ENCODE results near the gene SFT2D1.
"Not testable (repeated sequence)": the region's sequence is repeated elsewhere in the genome, so short reads cannot be mapped to it uniquely, and the experiment has no call there.

SFT2D1 gene

DNA sequence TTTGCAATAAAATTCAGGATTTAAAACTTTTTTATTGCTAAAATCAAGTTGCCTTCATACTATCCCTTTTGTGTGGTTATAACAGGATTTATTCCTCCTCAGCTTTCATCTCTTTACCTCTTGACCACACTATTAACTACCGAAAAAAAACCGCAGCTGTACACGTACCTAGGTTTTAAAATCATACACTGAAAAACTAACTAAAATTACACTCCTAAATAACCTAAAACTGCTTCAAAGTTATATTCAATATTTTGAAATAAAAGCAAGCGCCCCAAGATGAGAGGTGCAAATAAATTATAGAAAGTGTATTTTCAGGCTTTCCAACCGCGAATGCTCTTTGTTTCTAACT, 39.0 kb upstream of the SFT2D1 start:
- no peak for FAIRE-seq
- TF ChIP-seq POLR2A (IDR thresholded peaks at IDR 0.05; ENCODE audit: low read depth, low read length) = no peak
- no peak for TF ChIP-seq TAF1 (IDR thresholded peaks at IDR 0.05; ENCODE audit: borderline replicate concordance, low read depth, low read length)
- no peak for TF ChIP-seq POLR2AphosphoS5 (IDR thresholded peaks at IDR 0.05; ENCODE audit: low read depth, low read length)
- no peak for DNase-seq (ENCODE audit: insufficient read length)

DNA sequence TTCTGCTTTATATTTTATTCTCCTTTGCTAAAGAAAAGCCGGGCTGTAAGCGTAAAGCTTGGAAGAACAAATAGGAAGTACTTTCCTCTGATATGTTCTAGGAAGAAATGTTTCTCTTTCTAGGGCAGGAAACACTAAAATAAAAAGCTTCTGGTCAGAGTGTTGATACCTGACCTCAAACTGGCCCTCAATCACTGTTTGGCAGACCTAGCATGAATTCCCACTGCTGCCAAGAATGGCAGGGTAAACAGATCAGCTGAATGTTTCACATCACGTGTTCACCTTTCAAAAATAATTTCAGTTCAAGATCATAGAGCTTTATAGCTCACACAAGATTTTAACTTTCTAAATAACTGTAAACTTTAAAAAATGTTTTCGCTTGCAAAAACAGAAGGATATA, 37.5 kb upstream of the SFT2D1 start:
- no peak for DNase-seq (ENCODE audit: insufficient read length)
- TF ChIP-seq POLR2A (IDR thresholded peaks at IDR 0.05; ENCODE audit: low read depth, low read length) (no peak), POLR2AphosphoS5 (IDR thresholded peaks at IDR 0.05; ENCODE audit: low read depth, low read length) (no peak), TAF1 (IDR thresholded peaks at IDR 0.05; ENCODE audit: borderline replicate concordance, low read depth, low read length) (no peak)

DNA sequence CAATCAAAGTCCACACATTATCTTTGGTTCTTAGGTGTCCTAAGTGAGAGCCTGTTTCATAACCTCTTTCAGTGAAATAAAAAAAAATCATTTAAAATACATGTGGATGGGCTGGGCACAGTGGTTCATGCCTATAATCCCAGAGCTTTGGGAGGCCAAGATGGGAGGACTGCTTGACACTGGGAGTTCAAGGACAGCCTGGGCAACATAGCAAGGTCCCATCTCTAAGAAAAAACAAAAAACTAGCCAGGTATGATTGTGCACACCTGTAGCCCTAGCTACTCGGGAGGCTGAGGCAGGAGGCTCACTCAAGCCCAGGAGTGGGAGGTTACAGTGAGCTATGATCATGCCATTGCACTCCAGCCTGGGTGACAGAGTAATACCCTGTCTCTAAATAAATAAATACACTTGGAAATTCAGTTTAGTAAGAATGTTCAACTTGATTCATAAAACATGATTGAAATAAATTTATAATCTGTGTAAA, 36.8 kb upstream of the SFT2D1 start:
- TF ChIP-seq POLR2A (IDR thresholded peaks at IDR 0.05; ENCODE audit: low read depth, low read length) = no peak
- TF ChIP-seq TAF1 (IDR thresholded peaks at IDR 0.05; ENCODE audit: borderline replicate concordance, low read depth, low read length) = no peak
- TF ChIP-seq POLR2AphosphoS5 (IDR thresholded peaks at IDR 0.05; ENCODE audit: low read depth, low read length) = no peak
- DNase-seq (ENCODE audit: insufficient read length) (no peak), FAIRE-seq (no peak)

More for the DNA sequence above, 37.5 kb upstream of the SFT2D1 start:
- FAIRE-seq = peak; percentile 46

DNA sequence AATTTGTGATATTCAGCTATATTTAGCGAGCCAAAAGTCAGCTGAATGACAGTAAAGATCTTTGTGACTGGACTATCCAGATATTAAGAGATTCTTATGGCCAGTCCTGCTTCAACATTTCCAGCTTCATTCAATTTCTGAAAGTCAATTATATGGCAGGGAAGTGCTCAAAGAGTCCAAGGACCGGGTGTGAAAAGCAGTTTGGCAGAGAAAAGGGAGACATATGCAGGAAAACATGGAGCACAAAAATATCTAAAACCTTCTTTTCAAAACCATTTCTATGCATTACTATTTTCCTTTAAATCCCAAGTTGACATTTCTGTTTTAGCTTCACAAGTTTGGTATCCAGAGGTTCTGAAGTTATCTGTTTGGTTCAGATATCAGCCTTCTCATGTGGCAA, 35.4 kb upstream of the SFT2D1 start:
- FAIRE-seq (no peak), DNase-seq (ENCODE audit: insufficient read length) (no peak)
- TF ChIP-seq TAF1 (IDR thresholded peaks at IDR 0.05; ENCODE audit: borderline replicate concordance, low read depth, low read length) (no peak), POLR2AphosphoS5 (IDR thresholded peaks at IDR 0.05; ENCODE audit: low read depth, low read length) (no peak), POLR2A (IDR thresholded peaks at IDR 0.05; ENCODE audit: low read depth, low read length) (no peak)

DNA sequence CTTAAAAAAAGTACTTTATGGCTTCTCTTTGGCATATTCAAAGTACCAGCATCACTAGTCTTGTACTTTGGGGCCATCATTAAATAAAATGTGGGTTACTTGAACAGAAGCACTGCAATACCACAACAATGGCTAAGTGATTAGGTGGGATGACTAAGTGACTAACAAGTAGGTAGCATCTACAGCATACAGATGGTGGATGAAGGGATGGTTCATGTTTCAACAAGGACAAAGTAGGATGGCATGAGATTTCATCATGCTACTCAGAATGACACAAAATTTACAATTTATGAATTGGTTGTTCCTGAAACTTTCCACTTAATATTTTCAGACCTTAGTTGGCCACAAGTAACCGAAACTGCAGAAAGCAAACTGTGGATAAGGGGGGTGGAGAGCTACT, 32.7 kb upstream of the SFT2D1 start:
- DNase-seq (ENCODE audit: insufficient read length) (no peak), FAIRE-seq (peak; percentile 57)
- TF ChIP-seq POLR2A (IDR thresholded peaks at IDR 0.05; ENCODE audit: low read depth, low read length) = no peak
- no peak for TF ChIP-seq TAF1 (IDR thresholded peaks at IDR 0.05; ENCODE audit: borderline replicate concordance, low read depth, low read length)
- no peak for TF ChIP-seq POLR2AphosphoS5 (IDR thresholded peaks at IDR 0.05; ENCODE audit: low read depth, low read length)

DNA sequence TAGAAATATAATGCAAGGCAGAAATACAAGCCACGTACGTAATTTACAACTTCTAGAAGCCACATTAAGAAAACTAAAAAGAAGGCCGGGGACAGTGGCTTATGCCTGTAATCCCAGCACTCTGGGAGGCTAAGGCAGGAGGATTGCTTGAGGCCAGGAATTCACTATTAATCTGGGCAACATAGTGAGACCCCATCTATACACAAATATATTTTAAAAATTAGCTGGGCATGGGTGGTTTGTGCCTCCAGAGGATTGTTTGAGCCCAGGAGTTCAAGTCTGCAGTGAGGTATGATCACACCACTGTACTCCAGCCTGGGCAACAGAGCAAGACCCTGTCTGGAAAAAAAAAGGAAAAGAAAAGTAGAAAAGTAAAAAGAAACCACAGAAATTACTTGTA, 28.1 kb upstream of the SFT2D1 start:
- TF ChIP-seq POLR2AphosphoS5 (IDR thresholded peaks at IDR 0.05; ENCODE audit: low read depth, low read length) = no peak
- no peak for TF ChIP-seq TAF1 (IDR thresholded peaks at IDR 0.05; ENCODE audit: borderline replicate concordance, low read depth, low read length)
- TF ChIP-seq POLR2A (IDR thresholded peaks at IDR 0.05; ENCODE audit: low read depth, low read length) = no peak
- no peak for FAIRE-seq
- DNase-seq (ENCODE audit: insufficient read length) = no peak

DNA sequence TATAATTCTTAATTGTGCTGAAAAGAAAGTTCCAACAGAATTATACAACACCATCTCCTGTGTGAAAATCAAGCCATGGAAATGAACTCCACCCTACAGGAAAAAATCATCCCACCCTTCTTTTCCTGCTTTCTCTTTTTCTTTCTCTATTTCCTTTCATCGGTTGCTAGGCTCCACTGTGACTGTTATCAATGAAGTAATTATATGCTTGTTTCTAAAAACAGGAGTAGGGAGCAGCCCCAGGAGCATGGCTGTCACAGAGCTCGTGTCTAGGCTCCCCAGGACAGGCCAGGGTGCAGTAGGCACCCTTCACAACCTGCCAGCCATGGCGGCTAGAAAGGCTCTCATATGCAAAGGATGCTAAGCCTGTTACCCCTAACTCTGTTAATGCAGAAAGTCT, 27.4 kb upstream of the SFT2D1 start:
- no peak for FAIRE-seq
- TF ChIP-seq POLR2AphosphoS5 (IDR thresholded peaks at IDR 0.05; ENCODE audit: low read depth, low read length) = no peak
- TF ChIP-seq POLR2A (IDR thresholded peaks at IDR 0.05; ENCODE audit: low read depth, low read length) = no peak
- no peak for TF ChIP-seq TAF1 (IDR thresholded peaks at IDR 0.05; ENCODE audit: borderline replicate concordance, low read depth, low read length)
- no peak for DNase-seq (ENCODE audit: insufficient read length)

DNA sequence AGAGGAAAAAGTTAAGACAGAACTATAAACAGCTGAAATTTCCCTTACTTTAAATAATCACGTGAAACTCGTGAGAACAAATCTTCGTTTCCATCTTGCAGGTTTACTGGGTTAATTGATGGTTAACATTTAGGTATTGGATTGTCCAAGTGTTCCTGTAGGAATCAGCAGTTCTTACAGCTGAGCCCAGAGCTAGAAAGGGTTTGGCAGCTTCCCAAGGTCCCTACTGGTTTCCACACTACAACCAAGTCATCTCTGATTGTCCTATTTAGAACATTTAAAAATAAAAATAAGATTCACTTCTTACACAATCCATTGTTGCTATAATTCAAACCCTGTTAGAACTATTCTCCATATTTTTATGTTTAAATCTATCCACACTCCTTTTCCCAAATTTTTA, 24.6 kb upstream of the SFT2D1 start:
- no peak for FAIRE-seq
- TF ChIP-seq POLR2AphosphoS5 (IDR thresholded peaks at IDR 0.05; ENCODE audit: low read depth, low read length) = no peak
- no peak for TF ChIP-seq TAF1 (IDR thresholded peaks at IDR 0.05; ENCODE audit: borderline replicate concordance, low read depth, low read length)
- TF ChIP-seq POLR2A (IDR thresholded peaks at IDR 0.05; ENCODE audit: low read depth, low read length) = no peak

DNA sequence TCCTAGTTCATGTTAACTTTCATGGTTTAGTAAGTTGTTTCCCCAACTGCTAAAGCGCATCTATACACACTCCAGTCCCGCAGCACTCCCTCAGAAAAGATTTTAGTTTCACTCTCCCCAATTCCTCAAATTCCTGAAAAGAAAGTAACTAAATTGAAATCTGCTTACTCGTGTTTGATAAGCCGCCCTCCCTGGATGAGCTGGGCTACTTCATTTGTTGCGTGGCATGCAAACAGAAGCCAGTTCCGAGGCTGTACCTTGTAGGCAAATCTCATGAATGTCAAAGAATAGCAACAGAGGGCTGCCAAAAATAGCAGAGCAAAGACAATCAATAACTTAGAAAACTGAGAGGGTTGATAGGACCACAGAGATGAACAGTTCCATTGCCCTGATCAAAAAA, 23.5 kb upstream of the SFT2D1 start:
- no peak for TF ChIP-seq POLR2AphosphoS5 (IDR thresholded peaks at IDR 0.05; ENCODE audit: low read depth, low read length)
- no peak for TF ChIP-seq POLR2A (IDR thresholded peaks at IDR 0.05; ENCODE audit: low read depth, low read length)
- no peak for TF ChIP-seq TAF1 (IDR thresholded peaks at IDR 0.05; ENCODE audit: borderline replicate concordance, low read depth, low read length)
- no peak for DNase-seq (ENCODE audit: insufficient read length)
- no peak for FAIRE-seq

More for the DNA sequence above, 24.6 kb upstream of the SFT2D1 start:
- no peak for DNase-seq (ENCODE audit: insufficient read length)

- FAIRE-seq (no peak), DNase-seq (ENCODE audit: insufficient read length) (no peak)
- TF ChIP-seq POLR2AphosphoS5 (IDR thresholded peaks at IDR 0.05; ENCODE audit: low read depth, low read length) (no peak), TAF1 (IDR thresholded peaks at IDR 0.05; ENCODE audit: borderline replicate concordance, low read depth, low read length) (no peak), POLR2A (IDR thresholded peaks at IDR 0.05; ENCODE audit: low read depth, low read length) (no peak)
Observed at GRCh38 chr6:166365221-166365620, 22.9 kb upstream of the SFT2D1 start.

DNA sequence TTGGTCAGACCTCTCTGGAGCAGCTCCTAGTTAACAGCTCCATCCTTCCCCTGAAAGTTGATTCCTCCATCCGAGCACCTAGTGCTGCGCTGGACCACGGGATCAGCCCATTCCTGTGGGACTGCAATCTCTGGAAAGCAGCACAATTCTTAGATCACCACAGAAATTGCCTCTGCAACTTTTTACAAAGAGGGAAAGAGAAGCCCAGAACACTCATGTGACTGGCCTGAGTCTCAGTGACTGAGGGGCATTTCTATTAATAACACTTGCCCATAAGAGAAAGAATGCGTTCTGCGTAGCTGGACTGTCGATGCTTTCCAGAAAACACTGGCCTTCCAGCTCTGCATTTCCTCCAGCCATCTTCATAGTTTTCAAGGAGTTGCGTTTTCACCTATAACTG, 22.1 kb upstream of the SFT2D1 start:
- DNase-seq (ENCODE audit: insufficient read length) = no peak
- TF ChIP-seq POLR2A (IDR thresholded peaks at IDR 0.05; ENCODE audit: low read depth, low read length) = no peak
- TF ChIP-seq TAF1 (IDR thresholded peaks at IDR 0.05; ENCODE audit: borderline replicate concordance, low read depth, low read length) = no peak
- TF ChIP-seq POLR2AphosphoS5 (IDR thresholded peaks at IDR 0.05; ENCODE audit: low read depth, low read length) = no peak
- FAIRE-seq = no peak

GRCh38 chr6:166362427-166362826, 20.1 kb upstream of the SFT2D1 start:
- not testable (repeated sequence) for DNase-seq (ENCODE audit: insufficient read length); FAIRE-seq

- TF ChIP-seq POLR2AphosphoS5 (IDR thresholded peaks at IDR 0.05; ENCODE audit: low read depth, low read length) (no peak), POLR2A (IDR thresholded peaks at IDR 0.05; ENCODE audit: low read depth, low read length) (no peak), TAF1 (IDR thresholded peaks at IDR 0.05; ENCODE audit: borderline replicate concordance, low read depth, low read length) (no peak)
- DNase-seq (ENCODE audit: insufficient read length) (no peak), FAIRE-seq (no peak)
Observed at GRCh38 chr6:166361077-166361429, 18.7 kb upstream of the SFT2D1 start.

Measured in GM12892 (cell line).